Gastrocnemius medialis (tissue), 4 donors: ENCODE data around the gene B4GAT1.

Experiments used
- POLR2A ChIP-seq, 2 donors: fragments of 450-650 bp; IDR thresholded peaks; one replicate each; pipeline ENCODE4 v1.6.1; 2017; ENCODE audit warnings: antibody characterized with exemption in 2 of 2, mild to moderate bottlenecking in 2 of 2, moderate library complexity in 2 of 2
- TF ChIP-seq, protein P1 (sequence below), 5 experiments: fragments of 450-650 bp in 3 of 5; fragments of 200-600 bp in 2 of 5; sonication (generic) in 2 of 5; IDR thresholded peaks in 4 of 5; conservative IDR thresholded peaks in 1 of 5; 1 replicate in 4 of 5; 2 replicates in 1 of 5; pipeline ENCODE4 v1.5.1; 2016 to 2019; ENCODE audit warnings: antibody characterized with exemption in 5 of 5, mild to moderate bottlenecking in 3 of 5, moderate library complexity in 3 of 5

DNA sequence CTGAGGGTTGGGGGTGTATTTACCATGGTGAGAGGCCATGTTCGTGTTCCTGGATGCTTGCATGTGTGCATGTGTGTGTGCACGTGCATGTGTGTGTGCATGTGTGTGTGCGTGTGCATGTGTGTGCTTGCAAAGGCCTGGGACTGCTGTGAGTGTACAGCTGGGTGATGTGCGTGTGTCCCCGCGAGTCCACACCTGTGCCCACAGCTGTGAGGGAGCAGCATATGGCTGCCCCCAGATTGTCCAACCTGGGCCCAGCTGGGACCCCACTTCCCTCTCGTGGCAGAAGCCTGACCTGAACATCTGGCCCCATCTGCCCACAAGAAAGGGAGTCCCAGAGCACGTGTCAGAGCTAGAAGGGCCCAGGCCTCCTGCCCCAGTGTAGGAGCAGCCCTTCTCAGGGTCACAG, 22.2 kb downstream of the B4GAT1 start:
- TF ChIP-seq, protein P1, sequence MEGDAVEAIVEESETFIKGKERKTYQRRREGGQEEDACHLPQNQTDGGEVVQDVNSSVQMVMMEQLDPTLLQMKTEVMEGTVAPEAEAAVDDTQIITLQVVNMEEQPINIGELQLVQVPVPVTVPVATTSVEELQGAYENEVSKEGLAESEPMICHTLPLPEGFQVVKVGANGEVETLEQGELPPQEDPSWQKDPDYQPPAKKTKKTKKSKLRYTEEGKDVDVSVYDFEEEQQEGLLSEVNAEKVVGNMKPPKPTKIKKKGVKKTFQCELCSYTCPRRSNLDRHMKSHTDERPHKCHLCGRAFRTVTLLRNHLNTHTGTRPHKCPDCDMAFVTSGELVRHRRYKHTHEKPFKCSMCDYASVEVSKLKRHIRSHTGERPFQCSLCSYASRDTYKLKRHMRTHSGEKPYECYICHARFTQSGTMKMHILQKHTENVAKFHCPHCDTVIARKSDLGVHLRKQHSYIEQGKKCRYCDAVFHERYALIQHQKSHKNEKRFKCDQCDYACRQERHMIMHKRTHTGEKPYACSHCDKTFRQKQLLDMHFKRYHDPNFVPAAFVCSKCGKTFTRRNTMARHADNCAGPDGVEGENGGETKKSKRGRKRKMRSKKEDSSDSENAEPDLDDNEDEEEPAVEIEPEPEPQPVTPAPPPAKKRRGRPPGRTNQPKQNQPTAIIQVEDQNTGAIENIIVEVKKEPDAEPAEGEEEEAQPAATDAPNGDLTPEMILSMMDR (IDR thresholded peaks at IDR 0.05 in 4 of 5, conservative IDR thresholded peaks at IDR 0.05 in 1 of 5), result no peak
- no peak for TF ChIP-seq POLR2A (IDR thresholded peaks at IDR 0.05)
